ENCODE results near the gene MAPK8. TPM values are rescaled to one million over a fixed set of nuclear protein-coding genes. Genes with fewer than 3 reads are reported as not detected.

Gene MAPK8
- total and polyA plus RNA-seq, 12 donors: 7.6 to 103 (median 31.9) TPM

DNA sequence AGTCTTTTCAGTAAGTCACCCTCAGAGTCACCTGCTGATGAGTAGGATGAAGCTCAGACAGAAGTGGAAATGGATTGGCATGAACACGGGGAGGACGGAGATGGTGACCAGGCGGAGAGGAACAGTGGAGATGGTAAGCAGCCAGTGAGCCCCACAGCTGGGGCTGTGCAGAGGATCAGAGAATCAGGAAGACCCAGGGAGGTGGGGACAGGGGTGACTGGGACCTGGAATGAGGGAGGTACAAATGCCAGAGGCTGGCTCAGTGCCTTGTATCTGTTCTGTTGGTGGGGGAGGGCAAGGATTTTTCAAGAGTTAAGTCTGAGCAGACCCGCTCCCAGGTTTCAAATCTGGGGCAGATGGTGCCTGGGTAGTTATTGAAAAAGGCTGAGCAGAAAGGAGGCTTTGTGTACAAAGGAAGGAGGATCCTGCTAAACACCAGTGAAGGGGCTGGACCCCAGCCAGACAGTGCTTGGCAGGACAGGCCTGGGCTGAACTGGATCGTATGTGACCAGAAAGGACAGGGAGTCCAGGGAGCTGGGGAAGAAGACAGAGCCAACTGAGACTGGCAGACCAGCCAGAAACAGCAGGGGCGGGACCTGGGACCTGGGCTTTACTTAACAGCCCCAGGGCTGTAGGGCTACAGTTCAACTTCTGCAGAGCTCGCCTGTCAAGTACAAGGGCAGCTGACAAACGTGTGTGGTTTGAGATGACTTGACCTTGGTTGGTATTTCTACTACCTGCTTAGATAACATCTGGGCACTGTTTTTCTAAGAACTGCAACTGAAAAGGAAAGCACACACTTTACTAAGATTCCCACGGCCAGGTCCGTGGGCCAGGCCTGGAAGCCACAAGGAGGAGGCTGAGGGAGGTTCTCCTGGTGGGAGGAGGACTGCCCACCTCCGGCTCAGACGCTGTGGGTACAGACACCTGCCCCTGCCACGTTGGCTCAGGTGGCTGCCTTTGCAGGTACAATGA is 18.8 kb upstream of the MAPK8 start:
- intact Hi-C loops (cut with DNase I): no loop called here
- Histone ChIP-seq H3K27me3 (no peaks in the 10 kb centered on the region), H3K27ac (no peak overlapping the region), H3K4me3 (no peak overlapping the region), H3K4me1 (replicated peaks in 1 of 2) (no peaks in the 10 kb centered on the region), H3K36me3 (replicated peaks in 1 of 2) (no peaks in the 10 kb centered on the region), H3K9me3 (replicated peaks in 1 of 3) (no peaks in the 10 kb centered on the region)
- no peak for TF ChIP-seq POLR2A (IDR thresholded peaks at IDR 0.05)
- TF ChIP-seq, protein P1, sequence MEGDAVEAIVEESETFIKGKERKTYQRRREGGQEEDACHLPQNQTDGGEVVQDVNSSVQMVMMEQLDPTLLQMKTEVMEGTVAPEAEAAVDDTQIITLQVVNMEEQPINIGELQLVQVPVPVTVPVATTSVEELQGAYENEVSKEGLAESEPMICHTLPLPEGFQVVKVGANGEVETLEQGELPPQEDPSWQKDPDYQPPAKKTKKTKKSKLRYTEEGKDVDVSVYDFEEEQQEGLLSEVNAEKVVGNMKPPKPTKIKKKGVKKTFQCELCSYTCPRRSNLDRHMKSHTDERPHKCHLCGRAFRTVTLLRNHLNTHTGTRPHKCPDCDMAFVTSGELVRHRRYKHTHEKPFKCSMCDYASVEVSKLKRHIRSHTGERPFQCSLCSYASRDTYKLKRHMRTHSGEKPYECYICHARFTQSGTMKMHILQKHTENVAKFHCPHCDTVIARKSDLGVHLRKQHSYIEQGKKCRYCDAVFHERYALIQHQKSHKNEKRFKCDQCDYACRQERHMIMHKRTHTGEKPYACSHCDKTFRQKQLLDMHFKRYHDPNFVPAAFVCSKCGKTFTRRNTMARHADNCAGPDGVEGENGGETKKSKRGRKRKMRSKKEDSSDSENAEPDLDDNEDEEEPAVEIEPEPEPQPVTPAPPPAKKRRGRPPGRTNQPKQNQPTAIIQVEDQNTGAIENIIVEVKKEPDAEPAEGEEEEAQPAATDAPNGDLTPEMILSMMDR (IDR thresholded peaks at IDR 0.05): no peak
- peak in 6 of 7 donors; percentile 22 to 64 (median 44) for DNase-seq
- 65 to 74% (median 71%) methylated on average over 8 to 13 of the region's 13 CpGs for WGBS, 4 donors

- no peak overlapping the region for H3K4me3 ChIP-seq
- no peak overlapping the region for H3K27ac ChIP-seq
- H3K36me3 ChIP-seq (replicated peaks in 1 of 2): no peaks in the 10 kb centered on the region
- DNase-seq: no peak
- H3K27me3 ChIP-seq: no peaks in the 10 kb centered on the region
- TF ChIP-seq, protein P1 (IDR thresholded peaks at IDR 0.05): no peak
- TF ChIP-seq POLR2A (IDR thresholded peaks at IDR 0.05): no peak
- H3K9me3 ChIP-seq (replicated peaks in 1 of 3): no peaks in the 10 kb centered on the region
- intact Hi-C loops (cut with DNase I): no loop called here
- 86 to 95% (median 94%) methylated on average over 7 of the region's 7 CpGs for WGBS, 4 donors
- H3K4me1 ChIP-seq (replicated peaks in 1 of 2): no peaks in the 10 kb centered on the region
Measured at GRCh38 chr10:48288661-48289060, 17.8 kb upstream of the MAPK8 start.

DNA sequence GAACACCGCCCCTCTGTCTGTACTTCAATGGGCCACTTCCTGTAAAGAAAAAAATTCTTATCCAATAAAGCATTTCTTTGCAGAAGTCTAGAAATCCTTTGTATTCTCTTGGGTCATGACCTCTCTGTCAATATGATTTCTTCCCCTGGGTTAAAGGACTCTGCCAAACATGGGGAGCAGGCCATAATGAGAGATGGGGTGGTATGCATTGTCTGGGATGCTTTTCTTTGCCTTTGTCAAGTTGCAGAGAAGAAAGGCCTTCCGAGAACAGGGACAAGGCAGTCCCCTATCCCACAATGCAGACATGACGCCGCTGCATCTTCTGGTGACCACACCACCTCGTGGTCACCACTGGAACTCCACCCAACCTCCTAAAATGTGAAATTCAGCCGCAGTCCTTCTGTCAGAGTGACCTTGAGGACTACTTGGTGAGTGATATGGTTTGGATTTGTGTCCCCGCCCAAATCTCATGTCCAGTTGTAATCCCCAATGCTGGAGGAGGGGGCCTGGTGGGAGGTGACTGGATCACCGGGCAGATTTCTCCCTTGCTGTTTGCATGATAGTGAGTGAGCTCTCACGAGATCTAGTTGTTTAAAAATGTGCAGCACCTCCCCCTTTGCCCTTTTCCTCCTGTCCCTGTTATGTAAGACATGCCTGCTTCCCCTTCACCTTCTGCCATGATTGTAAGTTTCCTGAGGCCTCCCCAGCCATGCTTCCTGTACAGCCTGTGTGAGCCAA is 16.8 kb upstream of the MAPK8 start:
- intact Hi-C loops (cut with DNase I): no loop called here
- Histone ChIP-seq H3K27me3 (no peaks in the 10 kb centered on the region), H3K36me3 (replicated peaks in 1 of 2) (no peaks in the 10 kb centered on the region), H3K27ac (no peak overlapping the region), H3K4me1 (replicated peaks in 1 of 2) (no peaks in the 10 kb centered on the region), H3K4me3 (no peak overlapping the region), H3K9me3 (replicated peaks in 1 of 3) (no peaks in the 10 kb centered on the region)
- peak; percentile 65 to 90 (median 77) for DNase-seq
- 20 to 28% (median 25%) methylated on average over 8 to 9 of the region's 9 CpGs for WGBS, 4 donors
- TF ChIP-seq, protein P1 (IDR thresholded peaks at IDR 0.05): peak; percentile 61 to 86 (median 79)
- no peak for TF ChIP-seq POLR2A (IDR thresholded peaks at IDR 0.05)

- Histone ChIP-seq H3K4me3 (no peak overlapping the region), H3K27ac (no peak overlapping the region), H3K36me3 (replicated peaks in 1 of 2) (no peaks in the 10 kb centered on the region), H3K27me3 (no peaks in the 10 kb centered on the region), H3K4me1 (replicated peaks in 1 of 2) (no peaks in the 10 kb centered on the region), H3K9me3 (replicated peaks in 1 of 3) (no peaks in the 10 kb centered on the region)
- no peak for TF ChIP-seq POLR2A (IDR thresholded peaks at IDR 0.05)
- TF ChIP-seq, protein P1 (IDR thresholded peaks at IDR 0.05): no peak
- 64 to 74% (median 69%) methylated on average over 9 of the region's 9 CpGs for WGBS, 4 donors
- intact Hi-C loops (cut with DNase I): no loop called here
- DNase-seq: no peak
Measured at GRCh38 chr10:48290286-48290685, 16.2 kb upstream of the MAPK8 start.
